K562 treated with DMSO at 1 percent for 4 hours (cell line): ENCODE data around the gene TUBA8. TPM values are rescaled to one million over a fixed set of nuclear protein-coding genes. Genes with fewer than 3 reads are reported as not detected.

Experiments used
- total RNA-seq: library from RNA; unstranded; fragments of 300-600 nt; gene quantifications from 2 replicates; pipeline ENCODE4 v1.2.3, GENCODE V29; 2022; ENCODE audit not compliant: insufficient read depth

The TUBA8 gene
- total RNA-seq, result 1.5 TPM in 1 of 2 replicates, not detected in the other

DNA sequence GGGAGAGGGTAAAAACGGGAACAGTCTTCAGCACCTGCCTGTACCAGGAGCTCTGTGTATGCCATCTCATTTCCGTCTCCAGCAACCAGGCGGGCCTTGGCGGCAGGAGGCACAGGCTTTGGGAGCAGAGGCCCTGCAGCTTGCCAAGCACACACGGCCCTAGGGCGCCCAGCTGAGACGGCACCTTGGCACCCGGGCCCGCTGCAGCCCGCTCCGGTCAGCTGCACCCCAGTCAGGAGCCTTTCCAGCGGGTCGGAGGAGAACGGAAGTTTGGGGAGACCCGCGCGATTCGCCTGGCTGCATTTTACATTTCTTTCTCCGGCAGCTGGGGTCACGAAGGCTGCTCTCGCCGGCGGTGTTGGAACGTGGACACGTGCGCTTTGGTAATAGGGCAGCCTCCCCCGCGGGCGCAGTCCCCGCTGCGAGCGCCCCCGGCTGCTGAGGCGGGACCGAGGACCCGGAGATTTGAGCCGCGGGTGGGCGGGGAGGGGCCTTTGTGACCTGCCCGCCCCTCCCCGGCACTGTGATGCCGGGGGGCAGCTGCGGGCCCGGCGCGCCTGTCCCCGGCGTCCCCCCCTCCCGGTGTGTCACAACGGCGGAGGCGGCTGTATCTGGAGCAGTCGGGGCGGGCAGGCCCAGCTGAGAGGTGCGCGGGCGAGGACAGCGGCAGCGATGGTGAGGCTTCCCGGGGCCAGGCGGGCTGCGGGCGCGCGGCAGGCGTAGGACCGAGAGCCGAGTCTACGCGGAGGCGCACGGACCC, at the start of gene TUBA8:
Gene TUBA8 (plus strand): TSS at position 616 of the 760 bp plus-strand sequence. CDS start 57 bp downstream, at position 673.

DNA sequence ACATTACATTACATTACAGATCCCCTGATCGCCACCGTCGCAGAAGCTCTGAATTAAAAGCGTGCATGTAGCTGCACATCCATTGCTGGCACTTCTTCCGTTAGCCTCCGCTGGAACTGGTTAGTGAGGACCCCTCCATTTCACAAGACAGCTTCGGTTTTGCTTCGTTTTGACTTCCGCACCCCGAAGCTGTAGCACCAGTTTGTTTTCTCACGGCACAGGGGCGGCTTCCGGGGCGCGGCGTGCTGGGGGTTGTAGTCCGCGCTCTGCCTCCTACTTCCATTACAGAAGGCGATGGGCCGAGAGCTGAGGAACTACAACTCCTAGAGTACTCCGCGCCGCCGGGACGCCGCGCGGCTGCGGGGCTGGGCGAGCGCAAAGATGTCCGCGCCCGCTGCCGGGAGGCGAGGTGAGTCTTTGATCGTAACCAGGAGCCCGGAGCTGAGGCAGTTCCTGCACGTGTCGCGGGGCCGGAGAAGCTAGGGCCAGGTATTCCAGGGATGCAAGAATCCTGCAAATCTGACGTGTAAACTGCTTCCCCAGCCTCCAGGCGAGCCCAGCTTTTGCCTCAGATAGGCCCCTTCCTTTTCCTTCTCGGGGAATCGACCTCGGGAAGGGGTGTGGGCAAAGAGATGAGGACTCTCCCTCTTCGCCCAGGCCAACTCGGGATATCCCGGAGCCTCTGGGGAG, 32.8 kb upstream of the TUBA8 start, which contains the start of gene PEX26:
Gene PEX26 (plus strand): TSS at position 352 of the 690 bp plus-strand sequence. CDS start 387 bp downstream, outside the sequence.

Other genes with a start within 250 kb of the TUBA8 start
- gene MICAL3, start 86.2 kb upstream of the TUBA8 start, total RNA-seq, result 14.3 and 19.1 TPM in 2 replicates
- 12.4 and 14.2 TPM in 2 replicates for gene PEX26, start 32.8 kb upstream of the TUBA8 start, total RNA-seq
- gene USP18, start 39.4 kb downstream of the TUBA8 start, total RNA-seq, result 2.4 and 3.0 TPM in 2 replicates